Trophoblast cell (in vitro differentiated cells and primary cell): ENCODE results near the gene AMOTL1.

Source experiments
- DNase-seq, 2 donors: peaks; one replicate each; pipeline ENCODE4 v3.0.0-alpha.2; 2016
- H2AFZ ChIP-seq: 2 replicates; pipeline ENCODE4 v1.6.1; 2013; ENCODE audit warnings: low read length, moderate library complexity, mild to moderate bottlenecking; ENCODE audit not compliant: insufficient read depth, poor library complexity
- H2AK5ac ChIP-seq: 2 replicates; pipeline ENCODE4 v1.6.1; 2013; ENCODE audit warnings: mild to moderate bottlenecking, low read length
- H2BK120ac ChIP-seq: 2 replicates; pipeline ENCODE4 v1.6.1; 2013; ENCODE audit warnings: low read length, mild to moderate bottlenecking, moderate library complexity; ENCODE audit not compliant: insufficient read depth, poor library complexity
- H2BK12ac ChIP-seq: 2 replicates; pipeline ENCODE4 v1.6.1; 2013; ENCODE audit warnings: mild to moderate bottlenecking, low read length, moderate library complexity
- H2BK5ac ChIP-seq: 2 replicates; pipeline ENCODE4 v1.6.1; 2013; ENCODE audit warnings: low read length, low read depth, moderate library complexity, mild to moderate bottlenecking; ENCODE audit not compliant: poor library complexity
- H3K14ac ChIP-seq: 2 replicates; pipeline ENCODE4 v1.6.1; 2013; ENCODE audit warnings: mild to moderate bottlenecking, low read length
- H3K18ac ChIP-seq: 2 replicates; pipeline ENCODE4 v1.6.1; 2013; ENCODE audit warnings: mild to moderate bottlenecking, low read length
- H3K23ac ChIP-seq: 2 replicates; pipeline ENCODE4 v1.6.1; 2013; ENCODE audit warnings: low read length
- H3K27ac ChIP-seq: 2 replicates; pipeline ENCODE4 v1.5.1; 2013; ENCODE audit warnings: low read depth, mild to moderate bottlenecking, inconsistent platforms, low read length, moderate library complexity
- H3K27me3 ChIP-seq: 2 replicates; pipeline ENCODE4 v1.6.1; 2013; ENCODE audit warnings: inconsistent platforms, mild to moderate bottlenecking, low read length, moderate library complexity; ENCODE audit not compliant: insufficient read depth
- H3K36me3 ChIP-seq, 2 experiments: 1 replicate in 1 of 2; 2 replicates in 1 of 2; pipeline ENCODE4 v1.6.1; 2013; ENCODE audit warnings: low read length in 2 of 2, mild to moderate bottlenecking in 2 of 2, moderate library complexity in 1 of 2; ENCODE audit not compliant: insufficient read depth in 2 of 2, control insufficient read depth in 1 of 2
- H3K4ac ChIP-seq: 2 replicates; pipeline ENCODE4 v1.6.1; 2013; ENCODE audit warnings: low read depth, mild to moderate bottlenecking, low read length, moderate library complexity
- H3K4me1 ChIP-seq, 2 experiments: 1 replicate in 1 of 2; 2 replicates in 1 of 2; pipeline ENCODE4 v1.6.1; 2013; ENCODE audit warnings: low read length in 2 of 2, mild to moderate bottlenecking in 2 of 2, moderate library complexity in 1 of 2; ENCODE audit not compliant: insufficient read depth in 2 of 2, control insufficient read depth in 1 of 2
- H3K4me2 ChIP-seq: 2 replicates; pipeline ENCODE4 v1.6.1; 2013; ENCODE audit warnings: inconsistent platforms, mild to moderate bottlenecking, low read length, moderate library complexity
- H3K4me3 ChIP-seq: 2 replicates; pipeline ENCODE4 v1.5.1; 2013; ENCODE audit warnings: mild to moderate bottlenecking, low read depth, low read length, inconsistent platforms
- H3K79me1 ChIP-seq: one replicate; pipeline ENCODE4 v1.6.1; 2013; ENCODE audit warnings: low read length
- H3K79me2 ChIP-seq: 2 replicates; pipeline ENCODE4 v1.6.1; 2013; ENCODE audit warnings: low read length, mild to moderate bottlenecking; ENCODE audit not compliant: control insufficient read depth, insufficient read depth, poor library complexity
- H3K9ac ChIP-seq: 2 replicates; pipeline ENCODE4 v1.6.1; 2013; ENCODE audit warnings: mild to moderate bottlenecking, low read length
- H3K9me3 ChIP-seq: 2 replicates; pipeline ENCODE4 v1.6.1; 2013; ENCODE audit warnings: low read depth, mild to moderate bottlenecking, control low read depth, inconsistent platforms, low read length; ENCODE audit not compliant: insufficient read depth
- H4K12ac ChIP-seq: 2 replicates; pipeline ENCODE4 v1.6.1; 2013; ENCODE audit warnings: low read depth, mild to moderate bottlenecking, low read length, moderate library complexity
- H4K8ac ChIP-seq: 2 replicates; pipeline ENCODE4 v1.6.1; 2013; ENCODE audit warnings: low read depth, mild to moderate bottlenecking, low read length, moderate library complexity
- H4K91ac ChIP-seq: one replicate; pipeline ENCODE4 v1.6.1; 2013; ENCODE audit warnings: low read depth, mild to moderate bottlenecking, low read length, moderate library complexity
- WGBS: extraction: QIAGEN DNeasy Blood & Tissue Kit; methylation state at CpG from one replicate; pipeline ENCODE4 v1.1.7; 2013; ENCODE audit warnings: missing lambda C conversion rate; ENCODE audit not compliant: insufficient read length, insufficient coverage; ENCODE audit errors: extremely low coverage; 5-methylcytosine and 5-hydroxymethylcytosine counted together

Gene AMOTL1

GRCh38 chr11:94754819-94755218, 13.3 kb upstream of the AMOTL1 start:
- WGBS, result no CpG with 5 or more reads among the region's 2 CpGs
- no peak overlapping the region for H3K4me3 ChIP-seq
- H3K9ac ChIP-seq, result no peak overlapping the region

GRCh38 chr11:94755494-94755893, 12.7 kb upstream of the AMOTL1 start:
- no CpG with 5 or more reads among the region's 11 CpGs for WGBS
- Histone ChIP-seq H3K14ac (no peak overlapping the region), H3K36me3 (no peaks in the 10 kb centered on the region), H3K18ac (no peak overlapping the region), H2AK5ac (no peak overlapping the region), H3K79me2 (no peaks in the 10 kb centered on the region), H2AFZ (no peak overlapping the region), H3K27me3 (no peaks in the 10 kb centered on the region), H3K4me1 (peaks cover 0 to 8% of the 10 kb centered on the region in 2 experiments), H3K9ac (no peak overlapping the region), H3K27ac (no peak overlapping the region), H4K91ac (no peak overlapping the region), H3K4ac (no peak overlapping the region), H3K4me2 (no peak overlapping the region), H4K8ac (no peak overlapping the region), H2BK5ac (no peak overlapping the region), H3K79me1 (no peaks in the 10 kb centered on the region), H3K4me3 (no peak overlapping the region), H2BK12ac (peak overlapping the region; percentile 45), H3K9me3 (no peaks in the 10 kb centered on the region), H2BK120ac (no peak overlapping the region), H3K23ac (no peak overlapping the region), H4K12ac (no peak overlapping the region)
- no peak for DNase-seq

More at GRCh38 chr11:94754819-94755218, 13.3 kb upstream of the AMOTL1 start:
- H4K91ac ChIP-seq, result no peak overlapping the region
- no peak overlapping the region for H4K12ac ChIP-seq
- peaks cover 0 to 12% of the 10 kb centered on the region in 2 experiments for H3K4me1 ChIP-seq
- no peaks in the 10 kb centered on the region for H3K79me2 ChIP-seq
- H3K36me3 ChIP-seq, result no peaks in the 10 kb centered on the region
- no peak overlapping the region for H3K14ac ChIP-seq
- no peak overlapping the region for H3K23ac ChIP-seq
- no peak overlapping the region for H2BK12ac ChIP-seq
- H2BK5ac ChIP-seq, result no peak overlapping the region
- no peak overlapping the region for H3K27ac ChIP-seq
- H3K9me3 ChIP-seq, result no peaks in the 10 kb centered on the region
- no peak for DNase-seq
- H4K8ac ChIP-seq, result no peak overlapping the region
- no peak overlapping the region for H2BK120ac ChIP-seq
- no peak overlapping the region for H3K4ac ChIP-seq
- H3K4me2 ChIP-seq, result no peak overlapping the region
- no peak overlapping the region for H2AK5ac ChIP-seq
- no peaks in the 10 kb centered on the region for H3K27me3 ChIP-seq
- no peak overlapping the region for H2AFZ ChIP-seq
- H3K79me1 ChIP-seq, result no peaks in the 10 kb centered on the region
- H3K18ac ChIP-seq, result no peak overlapping the region

DNA sequence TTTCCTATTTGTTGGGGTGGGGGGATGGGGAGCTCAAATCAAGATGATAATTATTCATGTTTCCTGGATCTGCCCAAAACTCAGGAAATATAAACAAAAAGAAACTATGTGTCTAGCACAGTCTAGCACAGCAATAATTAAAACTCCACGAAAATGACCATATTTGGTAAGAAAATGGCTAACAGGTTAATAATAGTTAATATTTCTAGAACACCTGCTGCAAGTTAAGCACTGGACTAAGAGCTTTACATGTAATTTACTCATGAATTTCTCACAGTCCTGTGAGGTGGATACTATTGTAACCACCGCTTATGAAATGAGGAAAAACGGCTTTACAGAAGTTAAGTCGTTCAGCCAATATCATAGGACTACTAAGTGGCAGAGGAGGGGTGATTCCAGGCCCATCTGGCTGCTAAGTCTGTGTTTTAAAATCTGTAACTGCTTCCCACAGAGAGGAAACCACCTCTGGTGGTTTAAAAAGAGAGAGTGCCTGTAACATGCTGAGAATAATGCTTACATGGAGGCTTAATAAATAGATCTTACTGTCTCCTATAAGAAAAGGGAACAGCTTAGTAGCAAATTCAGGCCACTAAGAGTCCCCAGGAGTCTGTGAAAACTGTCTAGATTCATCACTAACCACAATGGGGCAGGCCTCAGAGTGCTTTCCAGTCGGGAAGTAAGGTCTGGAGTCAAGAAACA, 11.0 kb upstream of the AMOTL1 start:
- Histone ChIP-seq H2BK120ac (no peak overlapping the region), H3K4ac (no peak overlapping the region), H3K18ac (no peak overlapping the region), H3K79me1 (no peaks in the 10 kb centered on the region), H3K23ac (no peak overlapping the region), H2AK5ac (no peak overlapping the region), H4K91ac (no peak overlapping the region), H2AFZ (no peak overlapping the region), H3K4me2 (no peak overlapping the region), H2BK12ac (no peak overlapping the region), H3K27ac (no peak overlapping the region), H3K27me3 (no peaks in the 10 kb centered on the region), H3K36me3 (no peaks in the 10 kb centered on the region), H3K9ac (no peak overlapping the region), H3K9me3 (no peaks in the 10 kb centered on the region), H3K14ac (no peak overlapping the region), H3K4me3 (no peak overlapping the region), H4K8ac (no peak overlapping the region), H3K79me2 (no peaks in the 10 kb centered on the region), H2BK5ac (no peak overlapping the region), H4K12ac (no peak overlapping the region), H3K4me1 (peaks cover 0 to 8% of the 10 kb centered on the region in 2 experiments)
- no CpG with 5 or more reads among the region's 5 CpGs for WGBS
- no peak for DNase-seq

DNA sequence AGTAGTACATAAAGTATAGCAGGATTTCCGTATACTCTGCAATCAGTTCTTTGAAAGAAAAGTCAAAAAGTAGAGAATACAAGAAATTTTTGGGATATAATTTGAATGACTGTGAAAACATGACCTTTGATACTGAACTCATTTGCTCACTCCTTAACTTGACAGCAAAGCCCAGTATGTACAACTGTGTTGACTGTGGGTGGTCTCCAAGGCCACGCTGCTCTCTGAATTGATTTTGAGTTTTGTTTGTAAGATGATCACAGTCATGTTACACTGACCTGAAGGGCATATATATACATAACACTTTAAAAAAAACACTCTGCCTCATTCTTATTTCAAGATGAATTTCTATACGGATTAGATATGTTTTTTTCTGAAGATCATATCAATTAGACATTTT, 9.5 kb upstream of the AMOTL1 start:
- Histone ChIP-seq H3K14ac (no peak overlapping the region), H3K18ac (no peak overlapping the region), H3K79me2 (no peaks in the 10 kb centered on the region), H3K27me3 (no peaks in the 10 kb centered on the region), H4K12ac (no peak overlapping the region), H3K36me3 (no peaks in the 10 kb centered on the region), H4K91ac (no peak overlapping the region), H3K9ac (no peak overlapping the region), H2BK12ac (no peak overlapping the region), H4K8ac (no peak overlapping the region), H3K9me3 (no peaks in the 10 kb centered on the region), H2BK5ac (no peak overlapping the region), H3K4ac (no peak overlapping the region), H3K4me1 (peaks cover 0 to 7% of the 10 kb centered on the region in 2 experiments), H3K4me2 (no peak overlapping the region), H2AK5ac (no peak overlapping the region), H2AFZ (no peak overlapping the region), H3K23ac (no peak overlapping the region), H3K27ac (no peak overlapping the region), H3K4me3 (no peak overlapping the region), H3K79me1 (no peaks in the 10 kb centered on the region), H2BK120ac (no peak overlapping the region)
- DNase-seq, result no peak
- WGBS, result no CpG with 5 or more reads among the region's 3 CpGs
